ENCODE results near the gene LTF. TPM values are rescaled to one million over a fixed set of nuclear protein-coding genes. Genes with fewer than 3 reads are reported as not detected.
"Not testable (repeated sequence)": the region's sequence is repeated elsewhere in the genome, so short reads cannot be mapped to it uniquely, and the experiment has no call there.

LTF gene
- total RNA-seq, 2 experiments from 2014 or later: not detected

- no peak for TF ChIP-seq EZH2phosphoT487 (IDR thresholded peaks at IDR 0.05; ENCODE audit: borderline replicate concordance, low read depth, low read length)
- no peak for TF ChIP-seq CTCF (conservative IDR thresholded peaks at IDR 0.05; ENCODE audit: low read length)
- Histone ChIP-seq H4K20me1 (ENCODE audit: insufficient read depth, low read length) (no peaks in the 10 kb centered on the region), H3K9me3 (ENCODE audit: low read length) (no peaks in the 10 kb centered on the region), H3K4me3 (ENCODE audit: low read depth, low read length, poor library complexity, severe bottlenecking) (no peak overlapping the region), H3K79me2 (ENCODE audit: insufficient read depth, low read depth, low read length) (no peaks in the 10 kb centered on the region), H3K4me2 (ENCODE audit: low read length) (no peak overlapping the region), H3K4me1 (ENCODE audit: insufficient read depth, low read length, poor library complexity, severe bottlenecking) (no peaks in the 10 kb centered on the region), H3K36me3 (ENCODE audit: insufficient read depth, low read length) (no peaks in the 10 kb centered on the region), H2AFZ (ENCODE audit: low read length) (no peak overlapping the region), H3K27ac (ENCODE audit: low read depth, low read length, poor library complexity, severe bottlenecking) (no peak overlapping the region), H3K9me2 (ENCODE audit: insufficient read depth, low read length) (no peaks in the 10 kb centered on the region)
- ChIA-PET POLR2A (no interaction called here), CTCF (ENCODE audit: unreplicated experiment) (no interaction called here)
- no peak for DNase-seq (ENCODE audit: low spot score)
- intact Hi-C loops (cut with micrococcal nuclease; ENCODE audit: unreplicated experiment): no loop called here
- BruUV-seq (replicated peaks): no TSS peak
Observed at GRCh38 chr3:46393554-46394434, 70.9 kb downstream of the LTF start.

GRCh38 chr3:46393011-46393410 is 71.7 kb downstream of the LTF start:
- Histone ChIP-seq H3K9me3 (ENCODE audit: low read length) (no peaks in the 10 kb centered on the region), H3K4me3 (ENCODE audit: low read depth, low read length, poor library complexity, severe bottlenecking) (no peak overlapping the region), H3K4me1 (ENCODE audit: insufficient read depth, low read length, poor library complexity, severe bottlenecking) (no peaks in the 10 kb centered on the region), H4K20me1 (ENCODE audit: insufficient read depth, low read length) (no peaks in the 10 kb centered on the region), H3K4me2 (ENCODE audit: low read length) (no peak overlapping the region), H3K79me2 (ENCODE audit: insufficient read depth, low read depth, low read length) (no peaks in the 10 kb centered on the region), H2AFZ (ENCODE audit: low read length) (no peak overlapping the region), H3K36me3 (ENCODE audit: insufficient read depth, low read length) (no peaks in the 10 kb centered on the region), H3K9me2 (ENCODE audit: insufficient read depth, low read length) (no peaks in the 10 kb centered on the region), H3K27ac (ENCODE audit: low read depth, low read length, poor library complexity, severe bottlenecking) (no peak overlapping the region)
- intact Hi-C loops (cut with micrococcal nuclease; ENCODE audit: unreplicated experiment): no loop called here
- no peak for DNase-seq (ENCODE audit: low spot score)
- CTCF ChIA-PET (ENCODE audit: unreplicated experiment): no interaction called here
- TF ChIP-seq CTCF (conservative IDR thresholded peaks at IDR 0.05; ENCODE audit: low read length) (no peak), EZH2phosphoT487 (IDR thresholded peaks at IDR 0.05; ENCODE audit: borderline replicate concordance, low read depth, low read length) (no peak)
- POLR2A ChIA-PET: no interaction called here
- no TSS peak for BruUV-seq (replicated peaks)

- H3K27ac ChIP-seq (ENCODE audit: low read depth, low read length, poor library complexity, severe bottlenecking); H3K9me2 ChIP-seq (ENCODE audit: insufficient read depth, low read length); DNase-seq (ENCODE audit: low spot score); H3K4me2 ChIP-seq (ENCODE audit: low read length); H3K9me3 ChIP-seq (ENCODE audit: low read length); H3K4me3 ChIP-seq (ENCODE audit: low read depth, low read length, poor library complexity, severe bottlenecking); intact Hi-C loops (cut with micrococcal nuclease; ENCODE audit: unreplicated experiment); H3K79me2 ChIP-seq (ENCODE audit: insufficient read depth, low read depth, low read length); H3K36me3 ChIP-seq (ENCODE audit: insufficient read depth, low read length); H2AFZ ChIP-seq (ENCODE audit: low read length); POLR2A ChIA-PET; BruUV-seq (replicated peaks); H4K20me1 ChIP-seq (ENCODE audit: insufficient read depth, low read length); H3K4me1 ChIP-seq (ENCODE audit: insufficient read depth, low read length, poor library complexity, severe bottlenecking); CTCF ChIA-PET (ENCODE audit: unreplicated experiment): not testable (repeated sequence)
Observed at GRCh38 chr3:46391526-46391925, 73.2 kb downstream of the LTF start.
